ENCODE measurements around the gene GALC.

The GALC gene

DNA sequence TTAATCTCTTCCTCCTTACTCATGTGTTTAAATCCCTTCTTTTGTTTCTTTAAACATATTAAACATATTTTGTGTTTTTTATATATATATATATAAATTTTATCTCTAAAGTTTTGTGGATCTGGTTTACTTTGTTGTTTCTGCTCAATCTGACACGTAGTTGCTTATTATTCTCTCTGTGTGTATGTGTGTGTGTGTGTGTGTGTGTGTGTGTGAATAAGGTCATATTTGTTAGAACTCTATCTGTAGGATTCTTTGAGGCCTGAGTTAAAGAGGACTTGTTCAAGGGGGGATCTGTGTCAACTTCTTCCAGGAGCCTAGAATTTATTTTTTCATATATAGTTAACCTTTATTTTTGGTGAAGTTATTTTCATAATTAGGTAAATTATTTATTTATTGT is 14.6 kb upstream of the GALC start:
- H3K27ac ChIP-seq, result no peak overlapping the region

DNA sequence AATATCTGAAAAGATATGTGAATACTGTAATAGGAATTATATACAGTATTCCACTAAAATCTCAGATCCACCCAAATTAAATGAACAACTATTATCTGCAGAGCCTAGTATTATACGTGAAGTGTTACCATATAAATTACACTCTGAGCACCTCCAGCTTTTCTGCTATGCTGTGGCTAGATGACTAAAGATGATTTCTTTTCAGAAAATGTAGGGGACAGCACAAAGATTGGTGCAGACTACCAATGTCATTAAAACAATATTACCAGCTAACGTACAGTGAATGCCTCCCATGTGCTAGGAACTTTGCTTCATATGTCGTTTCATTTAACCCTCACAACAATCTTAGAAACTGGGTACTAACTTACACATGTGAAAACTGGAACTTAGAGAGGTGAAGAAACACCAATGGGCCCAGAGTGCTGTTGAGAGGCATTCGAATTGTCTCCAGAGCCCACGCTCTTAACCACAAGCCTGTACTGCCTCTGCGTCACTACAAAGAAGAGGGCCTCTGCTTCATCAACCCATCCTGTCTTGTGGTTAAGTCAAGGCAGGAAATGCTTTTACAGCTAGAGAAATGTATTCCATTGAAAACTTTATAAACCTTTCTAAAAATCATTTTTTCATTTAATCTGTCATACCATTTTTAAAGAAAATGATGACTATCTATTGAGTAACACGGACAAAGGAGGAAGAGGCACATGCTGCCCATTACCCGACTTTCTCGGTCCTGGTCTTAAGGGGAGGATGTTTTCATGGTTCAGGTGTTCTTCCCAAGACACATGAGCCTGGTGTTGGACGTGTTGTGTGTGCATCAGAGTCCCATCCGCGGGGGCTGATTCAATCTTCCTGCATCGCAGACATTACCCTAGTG is 13.2 kb upstream of the GALC start:
- no peak for DNase-seq (ENCODE audit: low spot score)
- Histone ChIP-seq H3K4me3 (peak overlapping the region; percentile 29), H3K27ac (peak overlapping the region in 1 of 2 donors; percentile 57)
- TF ChIP-seq, protein P1, sequence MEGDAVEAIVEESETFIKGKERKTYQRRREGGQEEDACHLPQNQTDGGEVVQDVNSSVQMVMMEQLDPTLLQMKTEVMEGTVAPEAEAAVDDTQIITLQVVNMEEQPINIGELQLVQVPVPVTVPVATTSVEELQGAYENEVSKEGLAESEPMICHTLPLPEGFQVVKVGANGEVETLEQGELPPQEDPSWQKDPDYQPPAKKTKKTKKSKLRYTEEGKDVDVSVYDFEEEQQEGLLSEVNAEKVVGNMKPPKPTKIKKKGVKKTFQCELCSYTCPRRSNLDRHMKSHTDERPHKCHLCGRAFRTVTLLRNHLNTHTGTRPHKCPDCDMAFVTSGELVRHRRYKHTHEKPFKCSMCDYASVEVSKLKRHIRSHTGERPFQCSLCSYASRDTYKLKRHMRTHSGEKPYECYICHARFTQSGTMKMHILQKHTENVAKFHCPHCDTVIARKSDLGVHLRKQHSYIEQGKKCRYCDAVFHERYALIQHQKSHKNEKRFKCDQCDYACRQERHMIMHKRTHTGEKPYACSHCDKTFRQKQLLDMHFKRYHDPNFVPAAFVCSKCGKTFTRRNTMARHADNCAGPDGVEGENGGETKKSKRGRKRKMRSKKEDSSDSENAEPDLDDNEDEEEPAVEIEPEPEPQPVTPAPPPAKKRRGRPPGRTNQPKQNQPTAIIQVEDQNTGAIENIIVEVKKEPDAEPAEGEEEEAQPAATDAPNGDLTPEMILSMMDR (IDR thresholded peaks at IDR 0.05), result no peak

More for the DNA sequence above, 14.6 kb upstream of the GALC start:
- TF ChIP-seq, protein P1 (IDR thresholded peaks at IDR 0.05), result no peak
- no peak overlapping the region for H3K4me3 ChIP-seq
- no peak for DNase-seq (ENCODE audit: low spot score)

DNA sequence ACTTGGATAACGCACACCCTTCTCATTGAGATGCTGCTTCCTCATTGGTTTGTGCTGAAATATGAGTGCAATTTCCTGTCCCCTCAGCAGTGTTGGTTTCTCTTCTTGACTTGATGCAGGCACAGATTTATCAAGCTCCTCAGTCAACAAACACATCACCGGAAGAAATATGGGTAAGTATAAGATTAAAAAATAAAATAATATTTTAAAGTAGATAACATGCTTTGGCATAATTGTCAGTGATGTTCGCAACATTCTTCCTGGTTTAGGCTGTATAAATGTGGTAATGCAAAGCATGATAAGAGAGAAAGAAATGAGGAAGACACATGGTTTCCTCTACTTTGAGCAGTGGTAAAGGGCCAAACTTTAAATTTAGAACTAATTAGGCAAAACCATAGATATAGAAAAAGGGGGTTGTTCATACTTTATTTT is 12.1 kb upstream of the GALC start, which contains the start of gene GPR65:
Gene GPR65 (plus strand): TSS at position 86 of the 432 bp plus-strand sequence. CDS start 5,713 bp downstream, outside the sequence.
- TF ChIP-seq, protein P1 (IDR thresholded peaks at IDR 0.05), result no peak
- Histone ChIP-seq H3K27ac (peak within 1 kb of the TSS in 1 of 2 donors; percentile 57), H3K4me3 (peak within 1 kb of the TSS; percentile 14)
- DNase-seq (ENCODE audit: low spot score), result no peak

DNA sequence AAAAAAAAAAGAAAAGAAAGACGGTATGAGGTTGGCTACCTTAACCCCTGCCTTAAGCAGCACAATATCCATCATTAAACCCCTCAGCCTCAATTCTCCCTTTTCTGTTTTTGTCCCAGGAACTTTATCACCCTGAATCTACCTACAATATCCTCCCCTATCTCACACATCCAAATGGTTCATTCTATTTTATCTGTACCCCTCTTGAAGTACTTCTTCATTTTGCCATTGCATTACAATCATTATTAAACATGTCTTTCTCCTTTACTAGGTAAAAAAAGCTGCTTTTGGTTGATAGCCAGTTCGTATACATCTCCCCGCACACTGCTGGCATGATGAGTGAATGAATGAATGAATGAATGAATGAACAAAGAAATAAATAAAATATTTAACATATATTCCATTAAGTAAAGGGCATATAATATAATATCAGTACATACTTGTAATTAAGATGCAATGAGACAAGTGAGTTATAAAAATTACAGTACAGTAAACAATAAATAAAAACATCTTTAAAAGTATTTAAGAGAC is 11.6 kb upstream of the GALC start:
- DNase-seq (ENCODE audit: low spot score), result no peak
- Histone ChIP-seq H3K4me3 (no peak overlapping the region), H3K27ac (no peak overlapping the region)
- TF ChIP-seq, protein P1 (IDR thresholded peaks at IDR 0.05), result no peak

DNA sequence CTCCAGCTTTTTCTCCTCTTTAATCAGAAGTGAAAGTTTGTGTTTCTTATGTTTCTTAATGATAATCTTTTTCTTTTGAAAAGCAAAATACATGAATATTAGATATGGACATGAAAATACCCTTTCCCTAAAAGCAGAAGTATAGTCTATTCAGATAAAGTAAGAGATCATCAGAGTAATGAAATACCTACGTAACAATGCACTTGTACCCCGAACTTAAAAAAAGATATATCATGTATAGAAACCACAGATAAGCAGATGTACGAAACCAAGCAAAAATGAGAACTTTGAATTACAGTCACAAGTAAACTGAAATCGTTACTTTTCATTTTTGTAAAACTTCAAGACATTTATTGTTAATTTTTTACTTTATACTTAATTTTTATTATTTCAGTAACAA is 10.4 kb upstream of the GALC start:
- TF ChIP-seq, protein P1 (IDR thresholded peaks at IDR 0.05), result no peak
- H3K27ac ChIP-seq, result no peak overlapping the region
- no peak for DNase-seq (ENCODE audit: low spot score)
- no peak overlapping the region for H3K4me3 ChIP-seq

DNA sequence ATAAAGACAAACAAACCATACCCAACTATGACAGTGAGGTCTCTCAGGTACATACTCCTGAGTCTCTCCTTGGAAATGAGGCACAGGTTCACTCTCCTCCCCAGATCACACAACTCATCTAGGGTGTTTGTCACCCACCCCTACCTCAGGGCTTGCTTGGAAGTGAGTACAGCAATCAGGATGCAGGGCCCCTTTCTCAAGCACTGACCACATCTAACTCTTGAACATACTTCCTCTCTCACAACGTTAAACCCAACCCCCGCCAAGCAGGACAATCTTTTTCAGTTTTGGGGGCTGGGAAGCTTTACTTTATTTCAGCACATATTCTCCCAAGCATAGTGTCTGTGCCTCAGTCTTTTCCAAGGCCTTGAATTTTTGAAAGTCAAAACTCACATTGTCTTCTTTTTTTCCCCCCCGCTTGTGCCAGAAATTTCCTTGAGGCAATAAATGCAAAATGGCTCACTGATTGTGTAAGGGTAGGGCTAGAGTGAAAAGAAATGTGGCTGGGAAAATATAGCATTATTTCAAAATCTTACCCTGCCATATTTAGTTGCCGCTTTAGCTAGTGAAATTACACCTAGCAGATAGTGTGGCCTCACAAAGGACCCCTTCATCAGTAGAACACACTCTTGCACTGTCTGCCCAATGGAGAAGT is 9.6 kb upstream of the GALC start:
- Histone ChIP-seq H3K4me3 (no peak overlapping the region), H3K27ac (no peak overlapping the region)
- no peak for DNase-seq (ENCODE audit: low spot score)
- TF ChIP-seq, protein P1 (IDR thresholded peaks at IDR 0.05), result no peak

Data from coronary artery (tissue), 2 donors.